Neural cell (in vitro differentiated cells): ENCODE measurements around the gene ZFP36. TPM values are rescaled to one million over a fixed set of nuclear protein-coding genes. Genes with fewer than 3 reads are reported as not detected.

Source experiments
- H2AFZ ChIP-seq: fragments of 200-600, 300-800 bp; sonication (generic), shearing (Covaris generic); 2 replicates; pipeline ENCODE4 v1.6.0; 2014; ENCODE audit warnings: low read depth, mild to moderate bottlenecking, antibody characterized with exemption, low read length, moderate library complexity
- H3F3A ChIP-seq: fragments of 200-600 bp; shearing (Covaris generic); 2 replicates; pipeline ENCODE4 v1.6.1; 2016; ENCODE audit warnings: mild to moderate bottlenecking, moderate library complexity, mixed read lengths, antibody characterized with exemption, low read length; ENCODE audit not compliant: insufficient read depth, poor library complexity, severe bottlenecking
- H3K27ac ChIP-seq: fragments of 200-600, 300-800 bp; sonication (generic), shearing (Covaris generic); 2 replicates; pipeline ENCODE4 v1.5.1; 2014; ENCODE audit warnings: mild to moderate bottlenecking, low read length, moderate library complexity
- H3K27me3 ChIP-seq: fragments of 300-800, 200-600 bp; sonication (generic), shearing (Covaris generic); 2 replicates; pipeline ENCODE4 v1.6.0; 2014; ENCODE audit warnings: mild to moderate bottlenecking, low read depth, low read length, moderate library complexity; ENCODE audit not compliant: insufficient read depth
- H3K36me3 ChIP-seq: fragments of 300-800, 200-600 bp; sonication (generic), shearing (Covaris generic); 2 replicates; pipeline ENCODE4 v1.5.1; 2014; ENCODE audit warnings: mild to moderate bottlenecking, antibody characterized with exemption, low read length, moderate library complexity; ENCODE audit not compliant: insufficient read depth
- H3K4me2 ChIP-seq: fragments of 300-800, 200-600 bp; sonication (generic), shearing (Covaris generic); 2 replicates; pipeline ENCODE4 v1.6.0; 2014; ENCODE audit warnings: mild to moderate bottlenecking, low read length
- H3K4me3 ChIP-seq: fragments of 300-800, 200-600 bp; sonication (generic), shearing (Covaris generic); 2 replicates; pipeline ENCODE4 v1.5.1; 2014; ENCODE audit warnings: mild to moderate bottlenecking, low read length, moderate library complexity
- H3K79me2 ChIP-seq: fragments of 200-600 bp; shearing (Covaris generic); replicated peaks from 2 replicates; pipeline ENCODE4 v1.6.0; 2014; ENCODE audit warnings: mild to moderate bottlenecking, low read length, moderate library complexity; ENCODE audit not compliant: insufficient read depth
- H3K9ac ChIP-seq: fragments of 300-800, 200-600 bp; sonication (generic), shearing (Covaris generic); 2 replicates; pipeline ENCODE4 v1.6.1; 2016; ENCODE audit warnings: mild to moderate bottlenecking, low read length, mixed read lengths
- H3K9me2 ChIP-seq: fragments of 200-600 bp; shearing (Covaris generic); 2 replicates; pipeline ENCODE4 v1.6.1; 2016; ENCODE audit warnings: mild to moderate bottlenecking, low read length, mixed read lengths; ENCODE audit not compliant: insufficient read depth
- H3K9me3 ChIP-seq: fragments of 200-600, 300-800 bp; sonication (generic), shearing (Covaris generic); 2 replicates; pipeline ENCODE4 v1.6.1; 2016; ENCODE audit warnings: mild to moderate bottlenecking, mixed run types, low read length, moderate library complexity, mixed read lengths
- H4K20me1 ChIP-seq: fragments of 200-600 bp; shearing (Covaris generic); 2 replicates; pipeline ENCODE4 v1.6.1; 2016; ENCODE audit warnings: mild to moderate bottlenecking, mixed run types; ENCODE audit not compliant: insufficient read depth
- EP300 ChIP-seq: fragments of 450-650 bp; conservative IDR thresholded peaks from 2 replicates; pipeline ENCODE4 v1.6.1; 2014; ENCODE audit warnings: antibody characterized with exemption, mild to moderate bottlenecking, moderate library complexity; ENCODE audit not compliant: poor library complexity, severe bottlenecking
- EZH2 ChIP-seq: fragments of 200-600, 300-800 bp; shearing (Covaris generic), sonication (generic); IDR thresholded peaks from 2 replicates; pipeline ENCODE4 v1.6.1; 2014; ENCODE audit warnings: antibody characterized with exemption, low read length, borderline replicate concordance, mild to moderate bottlenecking; ENCODE audit not compliant: insufficient read depth, poor library complexity, severe bottlenecking
- MXI1 ChIP-seq: fragments of 450-650 bp; conservative IDR thresholded peaks from 2 replicates; pipeline ENCODE4 v1.6.1; 2014; ENCODE audit warnings: antibody characterized with exemption, mild to moderate bottlenecking; ENCODE audit not compliant: poor library complexity, severe bottlenecking
- POLR2AphosphoS5 ChIP-seq: IDR thresholded peaks from 2 replicates; pipeline ENCODE4 v1.6.1; 2012
- RAD21 ChIP-seq: fragments of 450-650 bp; conservative IDR thresholded peaks from 2 replicates; pipeline ENCODE4 v1.6.1; 2014; ENCODE audit warnings: antibody characterized with exemption, mild to moderate bottlenecking, moderate library complexity
- SMC3 ChIP-seq: fragments of 450-650 bp; conservative IDR thresholded peaks from 2 replicates; pipeline ENCODE4 v1.6.1; 2014; ENCODE audit warnings: antibody characterized with exemption, mild to moderate bottlenecking, moderate library complexity; ENCODE audit not compliant: poor library complexity
- TAF1 ChIP-seq: IDR thresholded peaks from 2 replicates; pipeline ENCODE4 v1.6.1; 2012; ENCODE audit warnings: low read depth
- polyA plus RNA-seq: library from polyadenylated mRNA; depleted of rRNA; stranded (reverse); fragments of >200 nt; gene quantifications from 2 replicates; pipeline ENCODE4 v1.2.3, GENCODE V29; 2014
- TF ChIP-seq, protein P1 (sequence below): fragments of 450-650 bp; IDR thresholded peaks from 2 replicates; pipeline ENCODE4 v1.5.1; 2014; ENCODE audit warnings: antibody characterized with exemption, mild to moderate bottlenecking, moderate library complexity; ENCODE audit not compliant: poor library complexity, severe bottlenecking
- TF ChIP-seq, protein P2 (sequence below): IDR thresholded peaks from 2 replicates; pipeline ENCODE4 v1.6.1; 2012; ENCODE audit warnings: borderline replicate concordance

ZFP36 gene
- polyA plus RNA-seq, 1 donor from 2014 or later, result not detected

DNA sequence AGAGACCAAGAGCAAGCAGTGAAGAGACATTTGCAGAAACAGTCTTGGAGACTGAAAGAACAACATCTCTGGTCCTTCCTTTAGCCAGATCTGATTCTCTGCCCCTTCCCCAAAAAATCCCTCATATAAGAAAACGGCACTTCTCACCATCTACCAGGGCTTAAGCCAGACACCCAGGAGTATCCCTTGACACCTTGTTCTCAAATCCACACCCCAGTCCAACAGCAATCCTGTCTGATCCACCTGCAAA lies 4.1 kb downstream of the ZFP36 start:
- H3K27ac ChIP-seq, result no peak overlapping the region

DNA sequence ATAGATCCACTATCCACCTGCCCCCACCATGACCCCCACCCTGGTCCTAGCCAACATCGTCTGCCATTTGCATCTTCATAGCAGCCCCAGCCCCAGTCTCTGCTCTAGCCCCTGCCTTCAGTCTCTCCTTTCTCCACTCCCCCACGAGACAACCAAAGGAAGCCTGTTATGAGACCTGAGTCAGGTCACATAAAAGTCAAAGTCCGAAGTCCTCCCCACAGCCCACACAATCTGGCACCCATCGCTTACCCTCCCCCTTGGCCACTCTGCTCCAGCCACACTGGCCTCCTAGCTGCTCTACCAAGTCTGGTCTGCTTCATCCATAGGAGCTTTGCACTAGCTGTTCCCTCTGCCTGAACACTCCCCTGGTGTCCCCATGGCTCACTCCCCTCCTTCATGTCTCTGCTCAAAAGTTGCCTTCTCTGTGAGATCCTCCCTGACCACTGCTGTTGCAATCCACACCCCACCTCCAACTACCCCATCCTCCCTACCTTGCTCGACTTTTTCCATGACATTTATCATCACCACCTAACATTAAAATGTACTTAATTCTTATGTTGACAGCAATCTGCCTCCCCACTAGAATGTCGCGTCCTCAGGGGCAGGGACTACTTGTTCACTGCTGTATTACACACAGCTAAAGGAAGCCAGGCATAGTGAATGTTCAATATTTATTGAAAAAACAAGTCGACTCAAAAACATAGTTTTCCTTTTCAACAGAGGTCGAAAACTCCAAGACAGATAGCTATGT lies 4.6 kb downstream of the ZFP36 start:
- Histone ChIP-seq H3K79me2 (peaks cover 27% of the 10 kb centered on the region), H3K4me3 (peak overlapping the region; percentile 89), H3K27ac (peak overlapping the region; percentile 73), H3K9me2 (no peaks in the 10 kb centered on the region), H3K9ac (peak overlapping the region; percentile 55), H3K9me3 (no peaks in the 10 kb centered on the region), H3F3A (no peaks in the 10 kb centered on the region), H3K4me2 (no peak overlapping the region), H2AFZ (no peak overlapping the region), H3K27me3 (peaks cover 44% of the 10 kb centered on the region), H3K36me3 (no peaks in the 10 kb centered on the region), H4K20me1 (no peaks in the 10 kb centered on the region)
- TF ChIP-seq POLR2AphosphoS5 (no peak), MXI1 (no peak), SMC3 (no peak), EZH2 (no peak), TAF1 (no peak), EP300 (no peak), RAD21 (no peak)
- TF ChIP-seq, protein P1, sequence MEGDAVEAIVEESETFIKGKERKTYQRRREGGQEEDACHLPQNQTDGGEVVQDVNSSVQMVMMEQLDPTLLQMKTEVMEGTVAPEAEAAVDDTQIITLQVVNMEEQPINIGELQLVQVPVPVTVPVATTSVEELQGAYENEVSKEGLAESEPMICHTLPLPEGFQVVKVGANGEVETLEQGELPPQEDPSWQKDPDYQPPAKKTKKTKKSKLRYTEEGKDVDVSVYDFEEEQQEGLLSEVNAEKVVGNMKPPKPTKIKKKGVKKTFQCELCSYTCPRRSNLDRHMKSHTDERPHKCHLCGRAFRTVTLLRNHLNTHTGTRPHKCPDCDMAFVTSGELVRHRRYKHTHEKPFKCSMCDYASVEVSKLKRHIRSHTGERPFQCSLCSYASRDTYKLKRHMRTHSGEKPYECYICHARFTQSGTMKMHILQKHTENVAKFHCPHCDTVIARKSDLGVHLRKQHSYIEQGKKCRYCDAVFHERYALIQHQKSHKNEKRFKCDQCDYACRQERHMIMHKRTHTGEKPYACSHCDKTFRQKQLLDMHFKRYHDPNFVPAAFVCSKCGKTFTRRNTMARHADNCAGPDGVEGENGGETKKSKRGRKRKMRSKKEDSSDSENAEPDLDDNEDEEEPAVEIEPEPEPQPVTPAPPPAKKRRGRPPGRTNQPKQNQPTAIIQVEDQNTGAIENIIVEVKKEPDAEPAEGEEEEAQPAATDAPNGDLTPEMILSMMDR, result no peak
- TF ChIP-seq, protein P2, sequence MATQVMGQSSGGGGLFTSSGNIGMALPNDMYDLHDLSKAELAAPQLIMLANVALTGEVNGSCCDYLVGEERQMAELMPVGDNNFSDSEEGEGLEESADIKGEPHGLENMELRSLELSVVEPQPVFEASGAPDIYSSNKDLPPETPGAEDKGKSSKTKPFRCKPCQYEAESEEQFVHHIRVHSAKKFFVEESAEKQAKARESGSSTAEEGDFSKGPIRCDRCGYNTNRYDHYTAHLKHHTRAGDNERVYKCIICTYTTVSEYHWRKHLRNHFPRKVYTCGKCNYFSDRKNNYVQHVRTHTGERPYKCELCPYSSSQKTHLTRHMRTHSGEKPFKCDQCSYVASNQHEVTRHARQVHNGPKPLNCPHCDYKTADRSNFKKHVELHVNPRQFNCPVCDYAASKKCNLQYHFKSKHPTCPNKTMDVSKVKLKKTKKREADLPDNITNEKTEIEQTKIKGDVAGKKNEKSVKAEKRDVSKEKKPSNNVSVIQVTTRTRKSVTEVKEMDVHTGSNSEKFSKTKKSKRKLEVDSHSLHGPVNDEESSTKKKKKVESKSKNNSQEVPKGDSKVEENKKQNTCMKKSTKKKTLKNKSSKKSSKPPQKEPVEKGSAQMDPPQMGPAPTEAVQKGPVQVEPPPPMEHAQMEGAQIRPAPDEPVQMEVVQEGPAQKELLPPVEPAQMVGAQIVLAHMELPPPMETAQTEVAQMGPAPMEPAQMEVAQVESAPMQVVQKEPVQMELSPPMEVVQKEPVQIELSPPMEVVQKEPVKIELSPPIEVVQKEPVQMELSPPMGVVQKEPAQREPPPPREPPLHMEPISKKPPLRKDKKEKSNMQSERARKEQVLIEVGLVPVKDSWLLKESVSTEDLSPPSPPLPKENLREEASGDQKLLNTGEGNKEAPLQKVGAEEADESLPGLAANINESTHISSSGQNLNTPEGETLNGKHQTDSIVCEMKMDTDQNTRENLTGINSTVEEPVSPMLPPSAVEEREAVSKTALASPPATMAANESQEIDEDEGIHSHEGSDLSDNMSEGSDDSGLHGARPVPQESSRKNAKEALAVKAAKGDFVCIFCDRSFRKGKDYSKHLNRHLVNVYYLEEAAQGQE, result no peak

More for the DNA sequence above, 4.1 kb downstream of the ZFP36 start:
- no peak overlapping the region for H3K9ac ChIP-seq
- H3K9me2 ChIP-seq, result no peaks in the 10 kb centered on the region
- H3K4me3 ChIP-seq, result no peak overlapping the region
- TF ChIP-seq POLR2AphosphoS5, result no peak
- no peak for TF ChIP-seq RAD21
- no peak for TF ChIP-seq TAF1
- TF ChIP-seq, protein P2, result no peak
- no peak overlapping the region for H2AFZ ChIP-seq
- H3K4me2 ChIP-seq, result no peak overlapping the region
- H4K20me1 ChIP-seq, result no peaks in the 10 kb centered on the region
- H3K36me3 ChIP-seq, result no peaks in the 10 kb centered on the region
- H3K79me2 ChIP-seq, result peaks cover 22% of the 10 kb centered on the region
- H3F3A ChIP-seq, result no peaks in the 10 kb centered on the region
- peaks cover 49% of the 10 kb centered on the region for H3K27me3 ChIP-seq
- H3K9me3 ChIP-seq, result no peaks in the 10 kb centered on the region
